ENCODE data around the gene TMEM183A.
A peak's percentile ranks its signal among the peaks of the same experiment; 100 is the strongest.
"Not testable (repeated sequence)": the region's sequence is repeated elsewhere in the genome, so short reads cannot be mapped to it uniquely, and the experiment has no call there.

TMEM183A gene

DNA sequence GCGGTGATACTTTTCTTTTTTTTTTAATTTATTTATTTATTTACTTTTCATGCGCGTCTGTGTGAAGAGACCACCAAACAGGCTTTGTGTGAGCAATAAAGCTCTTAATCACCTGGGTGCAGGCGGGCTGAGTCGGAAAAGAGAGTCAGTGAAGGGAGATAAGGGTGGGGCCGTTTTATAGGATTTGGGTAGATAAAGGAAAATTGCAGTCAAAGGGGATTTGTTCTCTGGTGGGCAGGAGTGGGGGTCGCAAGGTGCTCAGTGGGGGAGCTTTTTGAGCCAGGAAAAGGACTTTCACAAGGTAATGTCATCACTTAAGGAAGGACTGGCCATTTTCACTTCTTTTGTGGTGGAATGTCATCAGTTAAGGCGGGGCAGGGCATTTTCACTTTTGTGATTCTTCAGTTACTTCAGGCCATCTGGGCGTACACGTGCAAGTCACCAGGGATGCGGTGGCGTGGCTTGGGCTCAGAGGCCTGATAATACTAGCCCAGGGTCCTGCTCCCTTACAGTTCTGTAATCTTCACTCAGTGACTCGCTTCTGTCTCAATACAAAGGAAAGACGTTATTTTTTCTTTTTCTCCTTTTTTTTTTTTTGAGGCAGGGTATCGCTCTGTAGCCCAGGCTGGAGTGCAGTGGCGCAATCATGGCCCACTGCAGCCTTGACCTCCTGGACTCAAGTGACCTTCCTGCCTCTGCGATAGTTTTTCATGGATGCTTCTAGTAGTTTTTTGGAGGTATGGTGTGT lies 1.6 kb upstream of the TMEM183A start:
- H3K4me2 ChIP-seq (ENCODE audit: insufficient read depth, low read length, poor library complexity, severe bottlenecking); H2BK5ac ChIP-seq (ENCODE audit: low read length); H3K14ac ChIP-seq (ENCODE audit: low read length); H4K91ac ChIP-seq (ENCODE audit: low read depth, low read length, poor library complexity); DNase-seq (ENCODE audit: low spot score); H3K79me1 ChIP-seq (ENCODE audit: low read depth, low read length); H3K27ac ChIP-seq (replicated peaks; ENCODE audit: low read length); H3K4ac ChIP-seq (ENCODE audit: low read length); H4K8ac ChIP-seq (ENCODE audit: low read depth, low read length); H3K9me3 ChIP-seq (replicated peaks in 1 of 2; ENCODE audit: control insufficient read depth in 2 of 2, insufficient read depth in 1 of 2, low read depth in 1 of 2, low read length in 2 of 2); H3K18ac ChIP-seq (ENCODE audit: low read length); H2BK120ac ChIP-seq (ENCODE audit: low read depth, low read length); H3K23ac ChIP-seq (ENCODE audit: low read depth, low read length, poor library complexity); H2AK5ac ChIP-seq (ENCODE audit: low read depth, low read length); H2BK15ac ChIP-seq (ENCODE audit: low read length); H3K4me3 ChIP-seq (ENCODE audit: low read length in 2 of 2); H3K4me1 ChIP-seq (ENCODE audit: control insufficient read depth in 2 of 2, insufficient read depth in 1 of 2, low read depth in 1 of 2, low read length in 2 of 2); H2BK12ac ChIP-seq (ENCODE audit: low read length); H3K27me3 ChIP-seq (ENCODE audit: control insufficient read depth in 3 of 3, insufficient read depth in 3 of 3, low read depth in 1 of 3, low read length in 3 of 3): not testable (repeated sequence)
- Histone ChIP-seq H3K9ac (ENCODE audit: low read depth, low read length, poor library complexity) (peak overlapping the region; percentile 44), H3K36me3 (replicated peaks in 1 of 2; ENCODE audit: control insufficient read depth in 2 of 2, insufficient read depth in 2 of 2, low read length in 2 of 2) (peaks cover 5 to 20% of the 10 kb centered on the region in 2 donors), H2AFZ (ENCODE audit: low read length) (peak overlapping the region; percentile 89)
- no CpG with 5 or more reads among the region's 17 CpGs for WGBS, 2 donors (ENCODE audit: extremely low coverage in 2 of 2, insufficient read length in 2 of 2, insufficient replicate concordance in 1 of 2)

DNA sequence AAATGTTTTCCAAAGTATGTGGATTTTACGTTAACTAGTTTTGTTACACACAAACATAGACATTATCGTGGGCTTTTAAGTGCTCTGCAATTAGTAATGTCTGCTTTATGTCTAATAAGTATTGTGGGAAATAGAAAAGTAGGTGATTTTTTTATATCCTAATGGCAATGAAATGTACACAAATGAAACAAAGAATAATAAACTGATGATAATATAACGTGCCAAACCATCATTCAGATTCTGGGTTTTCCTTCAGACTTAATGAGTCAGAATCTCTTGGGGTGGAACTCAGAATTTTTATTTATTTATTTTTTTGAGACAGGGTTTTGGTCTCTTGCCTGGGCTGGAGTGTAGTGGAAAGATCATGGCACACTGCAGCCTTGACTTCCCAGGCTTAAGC lies 2.0 kb downstream of the TMEM183A start:
- Histone ChIP-seq H3K4me3 (ENCODE audit: low read length in 2 of 2) (no peak overlapping the region), H3K36me3 (replicated peaks in 1 of 2; ENCODE audit: control insufficient read depth in 2 of 2, insufficient read depth in 2 of 2, low read length in 2 of 2) (peaks cover 7 to 55% of the 10 kb centered on the region in 2 donors)
- no CpG with 5 or more reads among the region's 3 CpGs for WGBS, 2 donors (ENCODE audit: extremely low coverage in 2 of 2, insufficient read length in 2 of 2, insufficient replicate concordance in 1 of 2)

DNA sequence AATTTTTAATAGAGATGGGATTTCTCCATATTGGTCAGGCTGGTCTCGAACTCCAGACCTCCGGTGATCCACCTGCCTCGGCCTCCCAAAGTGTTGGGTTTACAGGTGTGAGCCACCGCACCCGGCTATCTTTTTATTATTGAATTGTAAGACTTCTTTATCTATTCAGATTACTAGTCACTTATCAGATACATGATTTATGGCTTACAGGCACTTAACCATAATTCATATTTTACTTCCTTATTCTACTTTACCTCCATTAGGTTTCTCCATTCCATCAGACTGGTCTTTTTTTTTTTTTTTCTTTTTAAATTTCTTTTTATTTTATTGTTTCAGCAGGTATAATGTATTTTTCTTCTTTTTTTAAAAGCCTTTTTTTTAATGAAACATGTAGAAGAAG lies 4.4 kb downstream of the TMEM183A start:
- Histone ChIP-seq H2AFZ (ENCODE audit: low read length) (no peak overlapping the region), H3K27ac (replicated peaks; ENCODE audit: low read length) (no peak overlapping the region), H3K9ac (ENCODE audit: low read depth, low read length, poor library complexity) (no peak overlapping the region), H2BK15ac (ENCODE audit: low read length) (no peak overlapping the region), H3K4ac (ENCODE audit: low read length) (no peak overlapping the region), H2BK12ac (ENCODE audit: low read length) (no peak overlapping the region), H2BK5ac (ENCODE audit: low read length) (no peak overlapping the region), H3K9me3 (replicated peaks in 1 of 2; ENCODE audit: control insufficient read depth in 2 of 2, insufficient read depth in 1 of 2, low read depth in 1 of 2, low read length in 2 of 2) (peaks cover 0 to 10% of the 10 kb centered on the region in 2 donors), H3K23ac (ENCODE audit: low read depth, low read length, poor library complexity) (no peak overlapping the region), H3K27me3 (ENCODE audit: control insufficient read depth in 3 of 3, insufficient read depth in 3 of 3, low read depth in 1 of 3, low read length in 3 of 3) (no peaks in the 10 kb centered on the region), H3K79me1 (ENCODE audit: low read depth, low read length) (no peaks in the 10 kb centered on the region), H3K36me3 (replicated peaks in 1 of 2; ENCODE audit: control insufficient read depth in 2 of 2, insufficient read depth in 2 of 2, low read length in 2 of 2) (peaks cover 16 to 79% of the 10 kb centered on the region in 2 donors), H3K18ac (ENCODE audit: low read length) (no peak overlapping the region), H4K91ac (ENCODE audit: low read depth, low read length, poor library complexity) (no peak overlapping the region), H3K14ac (ENCODE audit: low read length) (no peak overlapping the region), H2AK5ac (ENCODE audit: low read depth, low read length) (no peak overlapping the region), H3K4me2 (ENCODE audit: insufficient read depth, low read length, poor library complexity, severe bottlenecking) (no peak overlapping the region), H4K8ac (ENCODE audit: low read depth, low read length) (no peak overlapping the region), H3K4me1 (ENCODE audit: control insufficient read depth in 2 of 2, insufficient read depth in 1 of 2, low read depth in 1 of 2, low read length in 2 of 2) (peaks cover 0 to 4% of the 10 kb centered on the region in 2 donors), H3K4me3 (ENCODE audit: low read length in 2 of 2) (no peak overlapping the region), H2BK120ac (ENCODE audit: low read depth, low read length) (no peak overlapping the region)
- no peak for DNase-seq (ENCODE audit: low spot score)
- no CpG with 5 or more reads among the region's 5 CpGs for WGBS, 2 donors (ENCODE audit: extremely low coverage in 2 of 2, insufficient read length in 2 of 2, insufficient replicate concordance in 1 of 2)

More for the DNA sequence above, 2.0 kb downstream of the TMEM183A start:
- Histone ChIP-seq H3K4me2 (ENCODE audit: insufficient read depth, low read length, poor library complexity, severe bottlenecking) (no peak overlapping the region), H4K8ac (ENCODE audit: low read depth, low read length) (no peak overlapping the region), H2AK5ac (ENCODE audit: low read depth, low read length) (no peak overlapping the region), H2BK5ac (ENCODE audit: low read length) (no peak overlapping the region), H3K18ac (ENCODE audit: low read length) (no peak overlapping the region), H2BK12ac (ENCODE audit: low read length) (no peak overlapping the region), H3K4me1 (ENCODE audit: control insufficient read depth in 2 of 2, insufficient read depth in 1 of 2, low read depth in 1 of 2, low read length in 2 of 2) (peaks cover 0 to 4% of the 10 kb centered on the region in 2 donors), H3K27me3 (ENCODE audit: control insufficient read depth in 3 of 3, insufficient read depth in 3 of 3, low read depth in 1 of 3, low read length in 3 of 3) (no peaks in the 10 kb centered on the region), H3K9me3 (replicated peaks in 1 of 2; ENCODE audit: control insufficient read depth in 2 of 2, insufficient read depth in 1 of 2, low read depth in 1 of 2, low read length in 2 of 2) (peaks cover 0 to 10% of the 10 kb centered on the region in 2 donors), H2BK120ac (ENCODE audit: low read depth, low read length) (no peak overlapping the region), H2AFZ (ENCODE audit: low read length) (no peak overlapping the region), H3K4ac (ENCODE audit: low read length) (no peak overlapping the region), H3K14ac (ENCODE audit: low read length) (no peak overlapping the region), H4K91ac (ENCODE audit: low read depth, low read length, poor library complexity) (no peak overlapping the region), H3K79me1 (ENCODE audit: low read depth, low read length) (no peaks in the 10 kb centered on the region), H3K27ac (replicated peaks; ENCODE audit: low read length) (no peak overlapping the region), H3K23ac (ENCODE audit: low read depth, low read length, poor library complexity) (no peak overlapping the region), H3K9ac (ENCODE audit: low read depth, low read length, poor library complexity) (no peak overlapping the region), H2BK15ac (ENCODE audit: low read length) (no peak overlapping the region)
- no peak for DNase-seq (ENCODE audit: low spot score)

DNA sequence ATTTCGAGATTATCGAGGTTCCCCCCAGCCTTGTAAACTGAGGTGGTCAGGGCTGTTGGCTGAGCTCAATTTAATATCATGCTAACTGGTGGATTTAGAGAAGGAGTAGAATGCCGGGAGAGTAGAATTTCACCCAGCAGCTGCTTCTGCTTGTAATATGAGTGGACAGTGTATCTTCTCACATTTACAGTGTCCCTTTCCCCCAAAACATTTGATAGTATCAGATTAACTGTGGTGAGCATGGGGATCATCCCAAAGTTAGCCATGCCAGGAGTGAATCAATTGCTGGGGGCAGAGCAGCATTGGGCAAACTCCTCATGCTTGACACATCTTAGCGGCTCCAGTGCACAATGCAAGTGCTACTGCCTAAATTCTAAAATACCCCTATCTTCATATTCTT lies 9.9 kb downstream of the TMEM183A start:
- Histone ChIP-seq H4K8ac (ENCODE audit: low read depth, low read length) (no peak overlapping the region), H2BK12ac (ENCODE audit: low read length) (no peak overlapping the region), H3K79me1 (ENCODE audit: low read depth, low read length) (peaks cover 4% of the 10 kb centered on the region), H4K91ac (ENCODE audit: low read depth, low read length, poor library complexity) (no peak overlapping the region), H2AK5ac (ENCODE audit: low read depth, low read length) (no peak overlapping the region), H3K9ac (ENCODE audit: low read depth, low read length, poor library complexity) (no peak overlapping the region), H3K9me3 (replicated peaks in 1 of 2; ENCODE audit: control insufficient read depth in 2 of 2, insufficient read depth in 1 of 2, low read depth in 1 of 2, low read length in 2 of 2) (no peaks in the 10 kb centered on the region), H3K27ac (replicated peaks; ENCODE audit: low read length) (no peak overlapping the region), H2BK120ac (ENCODE audit: low read depth, low read length) (no peak overlapping the region), H3K36me3 (replicated peaks in 1 of 2; ENCODE audit: control insufficient read depth in 2 of 2, insufficient read depth in 2 of 2, low read length in 2 of 2) (peaks cover 35 to 99% of the 10 kb centered on the region in 2 donors), H3K4me1 (ENCODE audit: control insufficient read depth in 2 of 2, insufficient read depth in 1 of 2, low read depth in 1 of 2, low read length in 2 of 2) (no peaks in the 10 kb centered on the region), H2AFZ (ENCODE audit: low read length) (no peak overlapping the region), H3K4me3 (ENCODE audit: low read length in 2 of 2) (no peak overlapping the region), H3K27me3 (ENCODE audit: control insufficient read depth in 3 of 3, insufficient read depth in 3 of 3, low read depth in 1 of 3, low read length in 3 of 3) (no peaks in the 10 kb centered on the region), H3K18ac (ENCODE audit: low read length) (no peak overlapping the region), H3K4ac (ENCODE audit: low read length) (no peak overlapping the region), H3K23ac (ENCODE audit: low read depth, low read length, poor library complexity) (no peak overlapping the region), H2BK15ac (ENCODE audit: low read length) (no peak overlapping the region), H3K14ac (ENCODE audit: low read length) (no peak overlapping the region), H3K4me2 (ENCODE audit: insufficient read depth, low read length, poor library complexity, severe bottlenecking) (no peak overlapping the region), H2BK5ac (ENCODE audit: low read length) (no peak overlapping the region)
- no CpG with 5 or more reads among the region's 4 CpGs for WGBS, 2 donors (ENCODE audit: extremely low coverage in 2 of 2, insufficient read length in 2 of 2, insufficient replicate concordance in 1 of 2)
- DNase-seq (ENCODE audit: low spot score): no peak

All from neuronal stem cell (in vitro differentiated cells).